ENCODE data around the gene AAK1. TPM values are rescaled to one million over a fixed set of nuclear protein-coding genes. Genes with fewer than 3 reads are reported as not detected.
A peak's percentile ranks its signal among the peaks of the same experiment; 100 is the strongest.
"Not testable (repeated sequence)": the region's sequence is repeated elsewhere in the genome, so short reads cannot be mapped to it uniquely, and the experiment has no call there.

AAK1 gene
- total RNA-seq, 1 donor from 2014 or later = 76.2 TPM

DNA sequence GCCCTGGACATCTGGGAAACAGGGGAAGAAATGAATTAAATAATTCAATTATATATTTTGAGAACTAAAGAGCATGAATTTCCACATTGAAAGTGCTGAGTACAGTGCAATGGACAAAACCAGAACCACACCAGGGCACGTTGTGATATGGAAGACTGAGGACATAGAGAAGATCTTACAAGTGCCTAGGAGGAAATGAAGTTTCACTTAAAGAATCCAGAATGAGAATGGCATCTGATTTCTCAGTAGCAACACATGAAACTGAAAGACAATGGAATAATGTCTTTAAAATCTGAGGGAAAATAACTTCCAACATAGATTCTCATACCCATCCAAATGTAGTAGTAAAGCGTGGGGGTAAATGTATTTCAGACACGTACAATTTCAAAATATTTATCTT, 20.3 kb upstream of the AAK1 start:
- ATAC-seq (no peak), DNase-seq (ENCODE audit: missing footprints) (no peak)
- intact Hi-C loops (cut with DNase I) = no loop called here

- DNase-seq (ENCODE audit: missing footprints); ATAC-seq; intact Hi-C loops (cut with DNase I): not testable (repeated sequence)
These were observed 19.0 kb upstream of the AAK1 start for GRCh38 chr2:69662547-69662946.

DNA sequence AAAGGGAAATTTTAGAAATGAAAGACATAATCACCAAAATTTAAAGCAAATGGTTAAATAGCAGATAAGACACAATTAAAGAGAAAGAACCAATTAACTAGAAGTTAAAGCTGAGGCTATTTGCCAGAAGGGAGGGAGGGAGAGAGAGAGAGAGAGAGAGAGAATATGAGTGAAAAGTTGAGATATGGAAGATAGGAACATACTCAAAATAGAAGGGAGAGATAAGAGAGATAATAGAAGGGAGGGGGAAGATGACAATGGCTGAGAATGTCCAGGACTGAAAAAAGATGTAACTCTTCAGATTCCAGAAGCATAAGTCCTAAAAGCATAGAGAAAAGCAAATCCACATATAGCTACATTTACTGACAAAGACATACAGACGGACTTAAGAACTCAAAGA, 17.1 kb upstream of the AAK1 start:
- intact Hi-C loops (cut with DNase I) = no loop called here
- DNase-seq (ENCODE audit: missing footprints) (no peak), ATAC-seq (no peak)

DNA sequence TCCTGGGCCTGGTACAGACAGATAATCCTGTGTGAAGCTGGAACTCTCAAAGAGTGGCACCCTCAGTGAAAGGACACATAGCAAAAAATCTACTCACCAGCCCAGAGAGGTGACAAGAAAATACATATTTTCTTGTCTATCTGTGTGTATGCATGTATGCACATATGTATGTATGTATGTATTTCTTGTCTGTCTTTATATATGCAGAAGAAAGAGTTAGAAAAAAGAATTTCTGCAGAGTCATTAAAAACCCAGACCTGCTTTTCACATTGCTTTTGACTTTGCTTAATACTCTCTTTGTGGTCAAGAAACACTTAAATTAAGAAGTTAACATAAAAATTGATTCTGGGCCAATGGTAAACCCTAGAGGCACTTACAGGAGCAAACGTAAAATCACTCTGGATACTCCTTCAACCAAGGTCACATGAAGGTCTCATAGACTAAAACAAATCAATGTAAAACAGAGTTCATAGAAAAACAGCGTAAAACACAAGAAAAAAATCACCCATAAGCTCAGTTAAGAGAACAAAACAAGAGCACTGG, 16.5 kb upstream of the AAK1 start:
- DNase-seq (ENCODE audit: missing footprints) = no peak
- no peak for ATAC-seq
- intact Hi-C loops (cut with DNase I) = no loop called here

DNA sequence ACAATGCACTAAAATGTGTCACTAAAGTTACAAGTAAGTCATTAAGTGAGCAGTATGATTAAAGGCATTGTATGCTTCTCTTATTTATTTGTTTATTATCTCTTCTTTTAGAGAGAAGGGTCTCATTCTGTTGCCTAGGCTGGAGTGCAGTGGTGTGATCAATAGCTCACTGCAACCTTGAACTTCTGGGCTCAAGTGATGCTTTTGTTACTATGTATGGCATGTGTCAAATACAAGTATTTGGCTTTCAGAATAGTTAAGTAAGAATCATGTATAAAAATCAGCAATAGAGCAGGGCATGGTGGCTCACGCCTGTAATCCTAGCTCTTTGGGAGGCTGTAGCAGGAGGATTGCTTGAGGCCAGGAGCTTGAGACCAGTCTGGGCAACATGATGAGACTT, 15.8 kb upstream of the AAK1 start:
- no peak for ATAC-seq
- intact Hi-C loops (cut with DNase I) = no loop called here

DNA sequence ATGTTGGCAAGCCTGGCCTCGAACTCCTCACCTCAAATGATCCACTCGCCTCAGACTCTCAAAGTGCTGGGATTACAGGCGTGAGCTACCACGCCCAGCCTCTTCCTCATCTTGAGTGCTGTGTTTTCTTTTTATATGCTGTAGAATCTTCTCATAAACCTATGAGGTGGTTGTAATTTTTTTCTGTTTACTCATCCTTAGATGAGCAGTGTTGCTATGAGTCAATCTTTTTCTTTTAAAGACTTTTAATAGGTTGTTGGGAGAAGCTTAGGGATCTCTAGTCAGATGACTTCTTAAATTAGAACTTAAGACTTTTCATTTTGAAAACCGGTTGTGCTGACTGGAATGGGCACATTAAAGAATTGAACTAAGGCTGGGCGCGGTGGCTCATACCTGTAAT, 8.7 kb upstream of the AAK1 start:
- intact Hi-C loops (cut with DNase I) = no loop called here
- ATAC-seq = no peak
- DNase-seq (ENCODE audit: missing footprints) = no peak

More for the DNA sequence above, 15.8 kb upstream of the AAK1 start:
- DNase-seq (ENCODE audit: missing footprints) = no peak

DNA sequence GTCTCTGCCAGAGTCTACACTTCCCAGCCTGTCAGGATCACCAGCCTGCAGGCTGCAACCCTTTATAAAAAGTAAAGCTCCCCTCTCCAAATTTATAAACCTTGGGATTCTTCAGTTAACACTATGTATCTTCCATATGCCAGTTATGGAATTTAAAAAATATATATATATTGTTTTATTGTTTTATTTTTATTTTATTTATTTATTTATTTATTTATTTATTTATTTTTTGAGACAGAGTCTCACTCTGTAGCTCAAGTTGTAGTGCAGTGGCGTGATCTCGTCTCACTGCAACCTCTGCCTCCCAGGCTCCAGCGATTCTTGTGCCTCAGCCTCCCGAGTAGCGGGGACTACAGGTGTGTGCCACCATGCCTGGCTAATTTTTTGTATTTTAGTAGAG, 3.7 kb upstream of the AAK1 start:
- intact Hi-C loops (cut with DNase I) = loop anchor here (10.0 kb wide), 1 partner anchor 262 kb away; the partner anchor contains the start of gene GFPT1
- not testable (repeated sequence) for DNase-seq (ENCODE audit: missing footprints); ATAC-seq

GRCh38 chr2:69646714-69647113, 3.2 kb upstream of the AAK1 start:
- intact Hi-C loops (cut with DNase I) = loop anchor here (10.0 kb wide), 1 partner anchor 262 kb away; the partner anchor contains the start of gene GFPT1
- ATAC-seq (no peak), DNase-seq (ENCODE audit: missing footprints) (no peak)

DNA sequence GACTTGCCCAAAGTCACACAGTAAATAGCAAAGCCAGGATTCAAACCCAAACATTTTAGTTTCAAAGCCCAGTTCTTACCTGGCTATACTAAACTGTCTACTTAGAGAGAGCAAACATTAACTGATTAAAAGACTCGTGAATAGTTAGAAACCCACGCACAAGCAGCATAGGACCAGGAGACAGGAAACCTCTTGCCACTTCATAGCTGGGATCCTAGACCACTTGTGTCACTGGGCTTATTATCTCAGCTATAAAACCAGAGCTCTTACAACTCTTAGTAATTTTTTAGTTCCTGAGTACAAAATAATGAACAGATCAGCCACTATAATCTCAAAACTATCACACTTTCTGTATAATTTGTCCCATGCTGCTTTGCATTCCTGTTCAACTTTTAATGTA, 2.4 kb upstream of the AAK1 start:
- no peak for DNase-seq (ENCODE audit: missing footprints)
- ATAC-seq = no peak
- intact Hi-C loops (cut with DNase I) = loop anchor here (10.0 kb wide), 1 partner anchor 261 kb away; the partner anchor contains the start of gene GFPT1

DNA sequence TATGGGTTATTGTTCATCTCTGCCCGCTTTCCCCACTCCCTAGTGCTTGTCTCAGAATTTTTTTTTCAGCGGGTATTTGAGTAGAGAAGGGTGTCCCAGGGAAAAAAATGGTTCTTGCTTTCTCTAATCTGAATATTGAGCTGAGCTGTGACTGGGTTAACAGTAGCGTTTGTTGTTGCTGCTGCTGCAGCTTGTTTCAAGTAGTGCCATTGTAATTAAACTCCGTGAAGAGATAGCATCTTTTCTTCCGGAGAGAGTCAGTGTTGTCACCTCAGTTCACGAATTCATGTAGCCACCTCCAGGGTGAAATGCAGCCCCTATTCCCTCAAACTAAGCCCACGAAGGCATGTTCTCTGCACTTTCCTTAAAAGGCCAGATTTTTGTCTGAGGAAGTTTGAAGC, 1.5 kb upstream of the AAK1 start:
- intact Hi-C loops (cut with DNase I) = loop anchor here (10.0 kb wide), 1 partner anchor 260 kb away; the partner anchor contains the start of gene GFPT1
- ATAC-seq = no peak
- no peak for DNase-seq (ENCODE audit: missing footprints)

DNA sequence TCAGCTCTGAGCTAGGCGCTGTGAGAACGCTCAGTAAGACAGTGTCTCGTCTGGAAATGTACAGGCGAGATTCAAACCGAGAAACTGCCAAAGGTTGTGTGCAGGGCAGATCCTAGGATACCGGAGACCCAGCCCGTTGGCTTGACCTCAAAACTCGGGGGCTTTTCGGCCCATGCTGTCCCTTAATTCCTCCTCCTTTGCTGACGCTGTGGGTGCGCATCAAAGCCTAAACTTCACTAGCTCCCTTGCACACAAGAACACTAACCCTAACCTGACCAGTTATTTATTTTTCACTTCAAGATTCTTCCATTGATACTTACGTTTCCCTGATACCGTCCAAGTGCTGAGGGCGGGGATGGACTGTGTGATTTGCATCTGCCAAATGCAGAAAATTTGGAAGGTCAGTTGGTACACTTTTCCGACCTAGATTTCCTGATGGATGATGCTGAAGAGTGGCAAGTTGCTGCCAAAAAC, 1.0 kb upstream of the AAK1 start:
- ATAC-seq (peak; percentile 11), DNase-seq (ENCODE audit: missing footprints) (no peak)
- intact Hi-C loops (cut with DNase I) = loop anchor here (5.0 to 10.0 kb wide), 2 partner anchors 68 to 260 kb away; partner anchors contain the start of gene GFPT1

GRCh38 chr2:69642709-69643601, 584 bp downstream of the AAK1 start:
- ATAC-seq (peak; percentile 9), DNase-seq (ENCODE audit: missing footprints) (peak; percentile 81)
- intact Hi-C loops (cut with DNase I) = loop anchor here (2.0 to 10.0 kb wide), 4 partner anchors 32 to 258 kb away; partner anchors contain the start of gene GFPT1

DNA sequence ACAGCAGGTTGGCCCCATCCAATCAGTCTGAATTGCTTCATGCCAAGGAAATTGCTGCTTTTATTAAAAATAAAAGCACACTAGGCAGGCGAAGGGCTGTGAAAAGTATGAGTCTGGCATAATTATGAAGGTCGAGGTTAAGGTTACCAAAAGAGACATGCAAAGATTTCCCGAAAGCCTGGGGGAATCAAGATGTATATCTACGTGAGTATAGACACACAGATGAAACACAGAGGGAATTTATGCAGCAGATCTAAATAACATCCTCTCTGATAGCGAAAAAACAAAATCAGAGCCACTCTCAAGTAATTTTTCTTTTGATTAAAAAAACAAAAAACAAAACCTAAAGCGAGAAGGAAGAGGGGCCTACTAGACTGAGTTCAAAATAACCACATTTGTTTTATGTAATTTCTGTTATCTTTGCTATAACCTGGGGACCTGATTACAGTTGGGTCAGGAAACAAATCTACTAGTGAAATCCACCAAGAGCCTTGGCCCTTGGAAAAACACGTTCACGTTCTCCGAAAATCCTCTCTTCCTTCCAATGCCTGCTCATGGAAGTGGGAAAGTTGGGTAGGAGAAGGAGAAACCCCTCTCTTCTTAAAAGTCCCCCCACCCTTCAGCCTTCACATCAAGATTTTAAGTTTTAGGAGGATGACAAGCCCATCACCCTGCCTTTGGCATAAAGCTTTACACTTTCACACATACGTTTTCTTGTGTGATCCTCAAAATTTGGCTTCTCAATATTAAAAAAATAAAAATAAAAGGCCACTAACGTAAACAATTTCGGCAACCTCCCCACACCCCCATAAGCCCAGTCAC, 1.4 kb downstream of the AAK1 start:
- DNase-seq (ENCODE audit: missing footprints) (no peak), ATAC-seq (no peak)
- intact Hi-C loops (cut with DNase I) = loop anchor here (2.0 to 10.0 kb wide), 4 partner anchors 33 to 257 kb away; partner anchors contain the start of gene GFPT1

DNA sequence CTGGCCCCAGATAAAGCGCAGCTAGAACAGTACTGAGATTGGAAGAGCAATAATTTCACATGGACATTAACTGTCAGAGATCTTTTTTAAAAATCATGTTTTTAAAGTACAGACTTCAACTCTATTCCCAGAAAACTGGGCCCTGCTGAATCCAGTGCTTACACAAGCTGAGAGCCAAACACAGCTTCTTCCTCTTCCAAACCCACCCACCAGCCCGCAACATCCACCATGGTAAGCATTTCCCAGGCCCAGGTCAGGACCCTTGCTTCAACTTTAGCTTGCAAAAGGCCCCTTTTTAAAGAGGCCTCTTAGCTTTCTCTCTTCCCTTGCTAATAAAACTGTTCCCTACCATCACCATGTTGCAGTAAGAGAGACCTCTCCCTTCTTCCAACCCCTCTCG, 2.1 kb downstream of the AAK1 start:
- intact Hi-C loops (cut with DNase I) = loop anchor here (5.0 to 10.0 kb wide), 2 partner anchors 71 to 257 kb away; partner anchors contain the start of gene GFPT1
- no peak for ATAC-seq
- no peak for DNase-seq (ENCODE audit: missing footprints)

GRCh38 chr2:69639266-69639665, 4.3 kb downstream of the AAK1 start:
- intact Hi-C loops (cut with DNase I) = no loop called here
- DNase-seq (ENCODE audit: missing footprints) (no peak), ATAC-seq (no peak)

DNA sequence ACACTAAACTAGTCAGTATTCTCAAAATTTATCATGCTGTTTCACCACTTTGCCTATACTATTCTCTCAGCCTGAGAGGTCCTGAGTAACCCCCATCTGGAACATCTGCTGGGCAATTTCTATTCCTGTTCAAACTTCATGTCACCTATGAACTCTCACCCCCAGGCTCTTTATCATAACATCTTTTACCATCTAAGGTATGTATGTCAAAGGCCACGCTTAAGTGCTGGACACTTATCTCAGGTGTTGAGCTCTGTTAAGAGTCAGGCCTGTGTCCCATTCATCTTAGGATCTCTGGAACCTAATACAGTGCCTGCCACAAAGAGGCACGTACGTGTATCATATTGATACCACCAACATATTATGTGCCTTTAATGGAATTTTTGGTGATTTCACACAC, 4.9 kb downstream of the AAK1 start:
- DNase-seq (ENCODE audit: missing footprints) (no peak), ATAC-seq (no peak)
- intact Hi-C loops (cut with DNase I) = no loop called here

DNA sequence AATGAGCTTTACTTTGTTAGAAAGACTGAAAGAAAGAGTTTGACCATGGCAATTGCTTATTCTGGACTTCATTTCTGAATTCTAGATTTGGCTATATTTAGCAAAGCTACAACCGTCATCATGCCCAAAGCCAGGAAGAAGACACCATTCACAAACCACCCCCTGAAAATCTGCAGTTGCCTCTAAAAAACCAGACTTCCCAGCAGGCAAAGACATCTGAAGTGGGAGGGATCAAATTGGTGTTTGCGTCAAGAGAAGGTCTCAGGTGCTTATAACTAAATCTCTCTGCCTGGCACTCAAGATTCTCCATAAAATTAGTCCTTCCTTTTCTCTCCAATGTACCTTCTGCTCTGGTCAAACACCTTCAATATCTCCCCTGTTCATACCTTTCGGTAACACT, 5.6 kb downstream of the AAK1 start:
- DNase-seq (ENCODE audit: missing footprints) = no peak
- no peak for ATAC-seq
- intact Hi-C loops (cut with DNase I) = no loop called here

DNA sequence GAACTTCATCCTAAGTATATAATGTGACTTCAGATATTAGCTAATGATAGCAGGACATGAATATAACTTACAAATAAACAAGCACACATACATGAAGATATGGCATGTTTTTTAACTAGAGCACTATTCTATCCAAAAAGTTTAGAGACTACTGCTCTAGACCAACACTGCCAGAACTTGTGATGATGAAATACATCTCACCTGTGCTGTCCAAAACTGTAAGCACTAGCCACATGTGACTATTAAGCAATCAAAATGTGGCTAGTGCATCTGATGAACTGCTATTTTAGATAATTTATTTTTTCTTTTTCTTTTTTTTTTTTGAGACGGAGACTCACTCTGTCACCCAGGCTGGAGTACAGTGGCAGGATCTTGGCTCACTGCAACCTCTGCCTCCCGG, 7.1 kb downstream of the AAK1 start:
- DNase-seq (ENCODE audit: missing footprints) (no peak), ATAC-seq (no peak)
- intact Hi-C loops (cut with DNase I) = no loop called here

GRCh38 chr2:69635432-69635831, 8.1 kb downstream of the AAK1 start:
- ATAC-seq (no peak), DNase-seq (ENCODE audit: missing footprints) (no peak)
- intact Hi-C loops (cut with DNase I) = no loop called here
